SK-N-SH treated with all-trans-retinoic acid at 6 μM for 48 hours (cell line): ENCODE data around the gene ADAM15.

Experiments
- ATAC-seq: fragments of 200-7000 bp; cut with Tn5 transposase; 3 replicates; pipeline ENCODE4 v1.9.1; 2020; ENCODE audit warnings: mild to moderate bottlenecking, moderate library complexity
- ARNTL ChIP-seq: fragments of 450-650 bp; formaldehyde crosslinking; IDR thresholded peaks from 2 replicates; pipeline ENCODE4 v1.5.0; 2020; ENCODE audit warnings: low read depth, mild to moderate bottlenecking, moderate library complexity, borderline replicate concordance
- BACH2 ChIP-seq: fragments of 250-450 bp; sonication (Bioruptor Pico); IDR thresholded peaks from 2 replicates; pipeline ENCODE4 v1.9.0; 2021; ENCODE audit warnings: mild to moderate bottlenecking, borderline replicate concordance
- CREB5 ChIP-seq: fragments of 250-450 bp; sonication (Bioruptor Pico); IDR thresholded peaks from 2 replicates; pipeline ENCODE4 v1.5.1; 2020; ENCODE audit warnings: low read depth, mild to moderate bottlenecking, moderate library complexity
- CSDC2 ChIP-seq: fragments of 250-450 bp; sonication (Bioruptor Pico); IDR thresholded peaks from 2 replicates; pipeline ENCODE4 v1.5.0; 2020; ENCODE audit warnings: mild to moderate bottlenecking, moderate library complexity
- CSRNP3 ChIP-seq: fragments of 250-450 bp; sonication (Bioruptor Pico); IDR thresholded peaks from 2 replicates; pipeline ENCODE4 v1.5.1; 2021; ENCODE audit warnings: mild to moderate bottlenecking, moderate library complexity
- ESRRG ChIP-seq: fragments of 250-450 bp; sonication (Bioruptor Pico); IDR thresholded peaks from 2 replicates; pipeline ENCODE4 v1.6.1; 2021; ENCODE audit warnings: mild to moderate bottlenecking
- GLIS3 ChIP-seq: fragments of 250-450 bp; sonication (Bioruptor Pico); IDR thresholded peaks from 2 replicates; pipeline ENCODE4 v1.5.0; 2020; ENCODE audit warnings: mild to moderate bottlenecking, moderate library complexity
- ISL1 ChIP-seq: fragments of 250-450 bp; sonication (Bioruptor Pico); IDR thresholded peaks from 2 replicates; pipeline ENCODE4 v2.1.2; 2022; ENCODE audit warnings: mild to moderate bottlenecking, moderate library complexity
- OSR1 ChIP-seq: fragments of 250-450 bp; sonication (Bioruptor Pico); IDR thresholded peaks from 2 replicates; pipeline ENCODE4 v1.8.0; 2022; ENCODE audit warnings: moderate library complexity, mild to moderate bottlenecking, inconsistent platforms
- PATZ1 ChIP-seq: fragments of 250-450 bp; sonication (Bioruptor Pico); IDR thresholded peaks from 2 replicates; pipeline ENCODE4 v1.8.0; 2020; ENCODE audit warnings: mild to moderate bottlenecking, moderate library complexity, borderline replicate concordance
- POU6F1 ChIP-seq: fragments of 250-450 bp; sonication (Bioruptor Pico); IDR thresholded peaks from 2 replicates; pipeline ENCODE4 v1.8.0; 2021; ENCODE audit warnings: low read depth, mild to moderate bottlenecking, moderate library complexity, borderline replicate concordance
- PPARA ChIP-seq: fragments of 250-450 bp; sonication (Bioruptor Pico); IDR thresholded peaks from 2 replicates; pipeline ENCODE4 v1.5.0; 2020; ENCODE audit warnings: mild to moderate bottlenecking, borderline replicate concordance
- RARB ChIP-seq: fragments of 250-450 bp; sonication (Bioruptor Pico); IDR thresholded peaks from 2 replicates; pipeline ENCODE4 v1.8.0; 2021; ENCODE audit warnings: mild to moderate bottlenecking, moderate library complexity
- TCF4 ChIP-seq: fragments of 250-450 bp; sonication (Bioruptor Pico); IDR thresholded peaks from 2 replicates; pipeline ENCODE4 v1.8.0; 2021; ENCODE audit warnings: mild to moderate bottlenecking, moderate library complexity, borderline replicate concordance
- TOX ChIP-seq: fragments of 250-450 bp; sonication (Bioruptor Pico); IDR thresholded peaks from 2 replicates; pipeline ENCODE4 v1.8.0; 2021; ENCODE audit warnings: mild to moderate bottlenecking, moderate library complexity, borderline replicate concordance
- TSHZ2 ChIP-seq: fragments of 250-450 bp; sonication (Bioruptor Pico); IDR thresholded peaks from 2 replicates; pipeline ENCODE4 v1.5.0; 2020; ENCODE audit warnings: mild to moderate bottlenecking, moderate library complexity
- ZFP30 ChIP-seq: fragments of 450-650 bp; formaldehyde crosslinking; IDR thresholded peaks from 2 replicates; pipeline ENCODE4 v1.5.0; 2022; ENCODE audit warnings: mild to moderate bottlenecking, moderate library complexity
- ZNF70 ChIP-seq: fragments of 450-650 bp; formaldehyde crosslinking; IDR thresholded peaks from 2 replicates; pipeline ENCODE4 v1.5.0; 2020; ENCODE audit warnings: mild to moderate bottlenecking, moderate library complexity
- ZNF8 ChIP-seq: fragments of 450-650 bp; formaldehyde crosslinking; IDR thresholded peaks from 2 replicates; pipeline ENCODE4 v1.5.0; 2020; ENCODE audit warnings: mild to moderate bottlenecking, moderate library complexity

The ADAM15 gene

GRCh38 chr1:155070158-155070621 lies 19.1 kb downstream of the ADAM15 start:
- no peak for TF ChIP-seq ZNF8 (CRISPR knock-in tag)
- no peak for TF ChIP-seq OSR1 (CRISPR knock-in tag)
- no peak for TF ChIP-seq ZNF70
- TF ChIP-seq ESRRG (CRISPR knock-in tag): no peak
- no peak for TF ChIP-seq CREB5 (CRISPR knock-in tag)
- TF ChIP-seq TOX (CRISPR knock-in tag): no peak
- TF ChIP-seq ZFP30 (CRISPR knock-in tag): no peak
- TF ChIP-seq ARNTL: no peak
- no peak for ATAC-seq

- ATAC-seq: peak; percentile 76
- TF ChIP-seq CSRNP3: no peak
- TF ChIP-seq ZNF70: no peak
- no peak for TF ChIP-seq TCF4 (CRISPR knock-in tag)
- no peak for TF ChIP-seq ZFP30 (CRISPR knock-in tag)
Measured at GRCh38 chr1:155070721-155071569, 19.8 kb downstream of the ADAM15 start.

- no peak for ATAC-seq
- no peak for TF ChIP-seq ZNF8 (CRISPR knock-in tag)
- TF ChIP-seq PATZ1 (CRISPR knock-in tag): no peak
- TF ChIP-seq GLIS3 (CRISPR knock-in tag): no peak
- no peak for TF ChIP-seq ISL1
- no peak for TF ChIP-seq POU6F1 (CRISPR knock-in tag)
- TF ChIP-seq CSDC2 (CRISPR knock-in tag): no peak
- TF ChIP-seq TSHZ2 (CRISPR knock-in tag): no peak
- TF ChIP-seq RARB (CRISPR knock-in tag): no peak
- no peak for TF ChIP-seq BACH2 (CRISPR knock-in tag)
- TF ChIP-seq ZNF70: no peak
- TF ChIP-seq PPARA: no peak
Measured at GRCh38 chr1:155071701-155072100, 20.6 kb downstream of the ADAM15 start.
